Dermis blood vessel endothelial cell (primary cell): ENCODE results near the gene GRHL1. TPM values are rescaled to one million over a fixed set of nuclear protein-coding genes. Genes with fewer than 3 reads are reported as not detected.
A peak's percentile ranks its signal among the peaks of the same experiment; 100 is the strongest.

Source experiments
- DNase-seq: peaks from one replicate; pipeline ENCODE4 v3.0.0; 2010
- total RNA-seq: library from RNA; depleted of rRNA; stranded (reverse); fragments of >200 nt; gene quantifications from 2 replicates; pipeline ENCODE4 v1.2.3, GENCODE V29; 2014

GRHL1 gene
- total RNA-seq, 1 donor from 2014 or later, result 0.85 TPM

GRCh38 chr2:9949239-9949991 is 2.1 kb upstream of the GRHL1 start:
- peak; percentile 31 for DNase-seq

DNA sequence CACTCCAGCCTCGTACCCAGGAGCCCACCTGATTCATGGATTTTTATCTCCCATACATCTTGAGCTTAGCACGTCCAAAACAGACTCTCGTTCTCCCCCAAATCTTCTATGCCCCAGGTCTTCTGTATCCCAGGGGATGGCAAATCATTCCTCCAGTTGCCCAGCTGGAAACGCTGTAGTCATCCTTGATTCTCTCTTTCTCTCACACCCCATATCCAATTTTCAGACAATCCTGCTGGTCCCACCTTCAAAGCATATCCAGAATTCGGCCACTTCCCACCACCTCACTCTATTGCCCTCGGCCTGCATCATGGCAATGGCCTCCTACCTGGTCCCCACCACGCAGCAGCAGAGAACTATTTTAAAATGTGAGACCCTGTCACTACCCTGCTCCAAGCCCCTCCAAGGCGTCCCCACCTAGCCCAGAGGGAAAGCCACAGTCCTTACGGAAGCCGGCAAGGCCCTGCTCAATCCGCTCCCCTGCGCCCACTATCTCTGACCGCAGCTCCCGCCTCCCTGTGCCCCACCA is 1.4 kb upstream of the GRHL1 start:
- DNase-seq, result no peak

GRCh38 chr2:9950521-9951271 is 797 bp upstream of the GRHL1 start:
- peak; percentile 47 for DNase-seq

- no peak for DNase-seq
These were observed 296 bp upstream of the GRHL1 start for GRCh38 chr2:9951272-9951521.

- no peak for DNase-seq
These were observed 819 bp downstream of the GRHL1 start for GRCh38 chr2:9952286-9952737.

- no peak for DNase-seq
These were observed 1.5 kb downstream of the GRHL1 start for GRCh38 chr2:9952856-9953503.

DNA sequence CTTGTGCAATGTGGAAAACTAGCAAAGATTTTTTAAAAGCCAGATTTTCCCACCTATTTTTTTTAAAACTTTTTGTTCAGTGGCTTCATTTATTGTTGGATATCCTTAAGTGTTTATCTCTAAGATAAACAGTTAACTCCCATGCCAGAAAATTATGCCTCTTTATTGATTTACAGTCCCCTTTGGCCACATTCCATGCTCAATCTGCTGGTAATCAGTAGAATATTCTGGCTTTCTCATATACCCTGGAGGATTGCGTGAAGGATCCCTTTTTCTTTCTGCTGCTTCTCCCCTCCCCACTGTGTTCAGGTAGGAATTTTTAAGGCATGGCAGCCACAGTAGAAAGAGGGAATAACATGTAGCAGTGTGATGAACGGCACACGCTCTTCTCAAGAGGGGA is 2.6 kb downstream of the GRHL1 start:
- no peak for DNase-seq

GRCh38 chr2:9958057-9958456 is 6.6 kb downstream of the GRHL1 start:
- DNase-seq, result no peak

GRCh38 chr2:9959262-9959661 is 7.8 kb downstream of the GRHL1 start:
- DNase-seq, result no peak

DNA sequence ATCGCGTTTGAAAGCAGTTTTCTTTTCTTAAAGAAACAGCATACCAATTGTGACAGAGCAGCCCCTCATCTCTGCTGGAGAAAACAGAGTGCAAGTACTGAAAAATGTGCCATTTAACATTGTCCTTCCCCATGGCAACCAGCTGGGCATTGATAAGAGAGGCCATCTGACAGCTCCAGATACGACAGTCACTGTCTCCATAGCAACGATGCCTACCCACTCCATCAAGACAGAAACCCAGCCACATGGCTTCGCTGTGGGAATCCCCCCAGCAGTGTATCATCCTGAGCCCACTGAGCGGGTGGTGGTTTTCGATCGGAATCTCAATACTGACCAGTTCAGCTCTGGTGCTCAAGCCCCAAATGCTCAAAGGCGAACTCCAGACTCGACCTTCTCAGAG is 9.5 kb downstream of the GRHL1 start:
- no peak for DNase-seq

DNA sequence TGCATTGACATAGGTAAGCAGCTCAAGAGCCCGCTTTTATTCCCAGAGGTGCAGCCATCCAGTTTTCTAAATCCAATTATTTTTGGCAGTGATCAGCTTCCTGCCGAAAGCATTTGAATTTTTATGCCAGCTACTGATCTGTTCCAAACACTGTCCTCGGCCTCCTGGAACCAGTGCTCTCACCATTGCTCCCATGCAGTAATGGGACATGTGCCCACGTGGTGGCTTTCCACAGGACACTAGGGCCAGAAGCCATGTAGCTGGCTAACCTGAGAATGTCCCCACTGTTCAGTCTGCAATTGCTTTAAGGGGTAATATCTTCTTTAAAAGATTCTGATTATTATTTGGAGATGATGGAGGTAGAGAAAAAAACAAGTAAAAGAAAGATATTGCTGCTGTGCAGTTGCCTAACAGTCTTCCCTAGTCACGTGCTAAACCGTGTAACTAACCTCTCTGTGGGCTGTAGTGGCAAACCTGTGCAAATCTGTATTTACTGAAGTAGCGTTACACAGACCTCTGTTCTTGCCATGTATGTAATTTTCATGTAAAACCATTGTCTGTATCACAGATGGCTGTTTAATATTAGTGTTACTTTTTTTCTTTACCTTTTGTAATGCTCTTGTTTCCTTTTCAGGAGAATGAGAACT is 13.0 kb downstream of the GRHL1 start:
- no peak for DNase-seq

- DNase-seq, result no peak
These were observed 13.8 kb downstream of the GRHL1 start for GRCh38 chr2:9965119-9965822.

- DNase-seq, result no peak
These were observed 15.1 kb downstream of the GRHL1 start for GRCh38 chr2:9966491-9967022.

GRCh38 chr2:9967053-9967775 is 15.7 kb downstream of the GRHL1 start:
- no peak for DNase-seq

GRCh38 chr2:9968553-9969497 is 17.3 kb downstream of the GRHL1 start:
- no peak for DNase-seq

DNA sequence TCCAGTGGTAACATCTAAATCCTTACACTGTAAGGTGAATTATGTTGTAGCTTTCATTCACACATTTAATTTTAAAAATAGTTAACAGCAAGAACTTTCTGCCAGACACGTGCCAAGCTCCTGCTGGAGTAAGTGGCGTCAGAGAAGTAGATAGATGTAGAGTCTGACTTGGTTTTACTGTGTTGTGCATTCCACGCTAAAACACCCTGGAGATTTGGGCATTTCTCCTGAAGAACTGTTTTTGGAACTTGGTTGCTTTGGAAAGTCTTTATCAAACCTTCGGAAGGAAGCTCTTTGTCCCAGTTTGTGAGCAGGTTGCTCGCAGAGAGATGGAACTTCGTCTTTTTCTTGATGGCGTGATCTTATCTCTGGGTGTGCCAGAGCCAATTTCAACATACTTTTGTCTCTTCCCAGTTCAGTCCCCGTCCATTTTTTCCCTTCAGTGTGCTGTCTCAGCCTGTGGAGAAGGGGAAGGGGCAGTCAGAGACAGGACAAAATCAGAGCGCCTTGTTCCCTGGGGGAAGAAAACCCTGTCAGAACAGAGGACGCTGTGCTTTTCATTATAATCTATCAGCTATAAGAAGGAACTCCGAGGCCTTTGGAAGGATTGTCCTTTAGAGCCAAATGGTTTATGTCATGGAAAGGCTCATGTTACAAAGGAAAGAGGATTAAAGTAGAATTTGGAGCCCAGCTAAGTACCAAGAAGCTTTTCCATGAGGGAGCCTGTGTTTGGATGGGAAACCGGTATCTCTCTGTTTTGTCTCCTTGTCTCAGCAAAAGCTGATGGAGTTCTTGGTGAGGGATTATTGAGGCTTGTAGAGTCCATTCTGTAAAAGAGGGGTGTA is 18.9 kb downstream of the GRHL1 start:
- no peak for DNase-seq

DNA sequence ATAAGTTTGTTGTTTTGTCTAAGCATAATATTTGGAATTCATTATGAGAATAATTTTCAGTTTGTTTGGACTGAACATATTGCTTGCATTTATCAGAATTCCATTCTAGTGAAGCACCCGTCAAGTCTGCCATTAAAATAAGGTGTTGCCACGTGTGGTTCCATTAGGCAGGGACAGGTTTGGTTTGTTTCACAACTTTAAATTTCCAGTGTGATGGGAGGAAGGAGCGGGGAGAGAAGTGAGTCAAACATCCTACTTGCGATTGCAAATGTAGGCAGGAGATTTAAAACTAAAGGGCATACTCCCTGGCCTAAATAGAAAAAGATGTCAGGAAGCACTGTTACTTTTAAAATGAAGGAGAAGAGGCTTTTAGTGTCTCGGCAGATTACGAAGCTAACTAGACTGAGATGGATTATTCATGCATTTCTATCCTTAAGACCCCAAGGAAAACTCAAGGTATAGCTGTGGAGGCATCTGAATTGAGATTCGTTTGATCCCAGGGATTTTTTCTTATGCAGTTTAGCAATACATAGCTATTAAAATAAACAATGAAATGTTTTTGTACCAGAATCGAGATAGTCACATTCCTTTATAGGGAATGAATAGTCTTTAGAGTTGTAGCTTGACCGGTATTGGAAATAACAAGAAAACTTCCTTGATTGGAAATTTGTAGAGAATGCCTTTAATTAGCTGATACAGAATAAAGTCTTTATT is 19.8 kb downstream of the GRHL1 start:
- DNase-seq, result no peak

- DNase-seq, result no peak
These were observed 20.4 kb downstream of the GRHL1 start for GRCh38 chr2:9971890-9972289.
